ENCODE results near the gene COL4A2.

Gene COL4A2

DNA sequence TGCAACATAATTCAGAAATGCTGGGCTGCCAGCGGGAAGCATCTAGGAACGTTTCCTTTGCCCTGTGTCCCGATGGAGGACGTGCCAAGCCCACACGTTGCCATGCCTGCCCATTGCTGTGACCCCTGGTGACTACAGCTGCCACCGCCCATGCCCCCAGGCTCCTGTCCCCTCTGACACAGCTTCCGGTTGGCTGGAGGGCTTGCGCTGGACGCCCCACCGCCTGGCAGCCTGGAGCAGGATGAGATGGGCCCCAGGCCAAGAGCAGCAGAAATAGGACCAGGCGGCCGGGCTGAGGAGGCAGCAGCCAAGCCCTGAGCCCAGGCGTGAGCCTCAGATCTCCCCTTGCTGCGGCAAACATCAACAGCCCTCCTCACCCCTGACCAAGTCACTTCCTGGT is 125.9 kb downstream of the COL4A2 start:
- DNase-seq (ENCODE audit: low read depth in 4 of 4, low spot score in 1 of 4): no peak

- DNase-seq (ENCODE audit: low read depth in 4 of 4, low spot score in 1 of 4): no peak
Measured at GRCh38 chr13:110434629-110435028, 127.5 kb downstream of the COL4A2 start.

DNA sequence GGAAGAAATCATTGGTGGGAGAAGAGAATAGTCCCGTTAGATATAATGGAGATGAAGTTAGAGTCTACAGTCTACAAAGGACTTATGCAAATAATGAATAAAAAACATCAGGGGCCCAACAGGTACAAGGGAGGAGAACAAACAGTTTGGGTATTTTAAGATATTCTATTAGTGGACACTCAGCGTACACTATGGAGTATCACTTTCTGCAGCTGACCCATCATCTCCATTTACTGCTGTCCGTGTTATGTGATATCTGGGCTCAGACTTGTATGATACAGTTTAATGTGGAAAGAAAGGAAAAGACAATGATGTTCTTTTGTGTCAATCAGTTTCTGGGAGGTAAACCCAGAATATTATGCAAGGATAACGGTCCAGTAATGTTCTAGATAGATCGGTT is 128.2 kb downstream of the COL4A2 start:
- DNase-seq (ENCODE audit: low read depth in 4 of 4, low spot score in 1 of 4): no peak

DNA sequence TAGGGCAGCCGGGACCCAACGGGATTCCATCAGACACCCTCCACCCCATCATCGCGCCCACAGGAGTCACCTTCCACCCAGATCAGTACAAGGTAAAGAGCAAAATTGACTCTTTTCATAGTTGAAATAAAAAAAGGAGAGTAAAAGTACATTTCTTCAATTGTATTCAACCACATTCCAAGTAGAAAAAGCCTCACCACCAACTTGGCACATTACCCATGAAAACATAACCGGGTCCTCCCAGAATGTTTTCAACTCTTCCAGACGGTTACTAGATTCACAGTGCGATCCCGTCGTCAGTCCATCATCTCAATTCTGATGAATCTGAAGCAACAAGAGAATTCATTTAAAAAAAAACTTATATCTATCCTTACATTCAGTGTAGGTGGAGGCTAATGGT is 129.2 kb downstream of the COL4A2 start:
- DNase-seq (ENCODE audit: low read depth in 4 of 4, low spot score in 1 of 4): no peak

DNA sequence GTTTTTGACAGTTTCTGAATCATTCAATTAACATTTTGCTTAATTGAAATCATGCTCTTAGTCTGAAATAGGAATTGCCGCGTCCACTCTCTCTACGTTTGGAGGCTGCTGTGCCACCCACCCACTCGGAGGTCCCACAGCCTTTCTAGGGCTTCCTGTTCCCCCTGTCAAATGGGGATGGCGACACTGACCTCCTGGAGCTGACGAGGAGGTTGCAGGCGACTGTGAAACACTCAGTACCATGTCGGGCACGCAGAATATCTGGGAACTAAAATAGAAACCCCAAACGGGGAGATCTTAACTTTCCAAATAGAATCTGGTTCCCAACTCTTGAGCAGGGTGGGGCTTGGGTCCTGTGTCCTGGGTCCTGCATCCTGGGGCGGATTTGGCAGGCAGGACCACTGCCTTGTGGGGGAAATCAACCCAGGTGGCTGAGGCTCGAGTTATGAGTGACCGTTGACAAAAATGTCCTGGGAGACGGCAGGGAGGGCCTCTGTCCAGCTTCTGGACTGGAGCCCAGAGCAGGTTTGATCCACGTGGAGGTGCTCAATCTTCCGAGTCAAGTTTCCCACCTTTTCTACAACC is 129.8 kb downstream of the COL4A2 start:
- no peak for DNase-seq (ENCODE audit: low read depth in 4 of 4, low spot score in 1 of 4)

DNA sequence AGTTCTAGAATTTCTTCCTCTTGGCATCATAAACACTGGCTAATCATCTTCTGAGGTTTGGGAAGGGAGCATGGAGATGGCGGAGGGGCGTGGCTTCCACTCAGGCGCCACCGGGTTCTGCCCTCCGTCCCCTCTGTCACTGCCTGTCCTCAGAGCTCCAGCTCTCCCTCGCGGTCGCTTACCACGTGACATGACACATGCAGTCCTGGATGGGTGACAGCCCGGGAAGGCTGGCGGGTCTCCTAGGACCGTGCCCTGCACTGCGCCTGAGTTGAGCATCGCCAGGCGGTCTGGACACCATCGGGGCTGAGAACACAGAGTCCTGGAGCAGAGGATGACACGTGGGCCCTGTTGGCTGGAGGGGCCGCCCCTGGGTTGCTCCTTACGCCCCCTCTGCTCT is 131.1 kb downstream of the COL4A2 start:
- no peak for DNase-seq (ENCODE audit: low read depth in 4 of 4, low spot score in 1 of 4)

- no peak for DNase-seq (ENCODE audit: low read depth in 4 of 4, low spot score in 1 of 4)
Measured at GRCh38 chr13:110438776-110439175, 131.7 kb downstream of the COL4A2 start.

- no peak for DNase-seq (ENCODE audit: low read depth in 4 of 4, low spot score in 1 of 4)
Measured at GRCh38 chr13:110440946-110441731, 134.1 kb downstream of the COL4A2 start.

GRCh38 chr13:110442930-110443621 is 136.0 kb downstream of the COL4A2 start:
- DNase-seq (ENCODE audit: low read depth in 4 of 4, low spot score in 1 of 4): no peak

DNA sequence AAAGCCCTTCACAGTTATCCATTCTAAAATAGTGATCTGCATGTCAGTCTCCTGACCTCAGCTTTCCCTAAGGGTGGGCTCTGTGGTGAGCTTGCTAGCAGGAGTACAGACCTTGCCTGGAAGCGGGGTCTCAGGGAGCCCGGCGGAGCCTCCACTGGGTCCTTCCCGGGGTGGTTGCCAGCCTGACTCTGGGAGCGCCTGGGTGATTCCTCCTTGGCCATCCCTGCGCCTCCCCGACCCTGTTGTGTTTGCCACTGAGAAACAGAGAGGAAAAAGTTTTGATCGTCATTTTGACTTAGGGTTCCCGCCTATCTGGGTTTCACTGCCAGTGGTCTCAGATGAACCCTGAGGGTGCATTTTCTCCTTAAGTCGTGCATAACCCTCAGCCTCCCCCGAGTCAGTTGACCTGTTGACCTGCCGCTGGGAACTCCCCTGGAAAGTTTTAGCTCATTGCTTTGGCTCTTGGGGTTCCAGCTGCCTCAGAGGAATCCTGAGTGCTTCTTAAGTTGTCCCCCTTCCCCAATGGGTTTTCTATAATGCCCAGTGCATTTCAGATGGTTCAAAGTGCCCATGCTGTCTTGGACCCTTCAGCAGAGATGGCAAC is 136.6 kb downstream of the COL4A2 start:
- no peak for DNase-seq (ENCODE audit: low read depth in 4 of 4, low spot score in 1 of 4)

- no peak for DNase-seq (ENCODE audit: low read depth in 4 of 4, low spot score in 1 of 4)
Measured at GRCh38 chr13:110444226-110444653, 137.2 kb downstream of the COL4A2 start.

- DNase-seq (ENCODE audit: low read depth in 4 of 4, low spot score in 1 of 4): no peak
Measured at GRCh38 chr13:110445183-110445582, 138.1 kb downstream of the COL4A2 start.

DNA sequence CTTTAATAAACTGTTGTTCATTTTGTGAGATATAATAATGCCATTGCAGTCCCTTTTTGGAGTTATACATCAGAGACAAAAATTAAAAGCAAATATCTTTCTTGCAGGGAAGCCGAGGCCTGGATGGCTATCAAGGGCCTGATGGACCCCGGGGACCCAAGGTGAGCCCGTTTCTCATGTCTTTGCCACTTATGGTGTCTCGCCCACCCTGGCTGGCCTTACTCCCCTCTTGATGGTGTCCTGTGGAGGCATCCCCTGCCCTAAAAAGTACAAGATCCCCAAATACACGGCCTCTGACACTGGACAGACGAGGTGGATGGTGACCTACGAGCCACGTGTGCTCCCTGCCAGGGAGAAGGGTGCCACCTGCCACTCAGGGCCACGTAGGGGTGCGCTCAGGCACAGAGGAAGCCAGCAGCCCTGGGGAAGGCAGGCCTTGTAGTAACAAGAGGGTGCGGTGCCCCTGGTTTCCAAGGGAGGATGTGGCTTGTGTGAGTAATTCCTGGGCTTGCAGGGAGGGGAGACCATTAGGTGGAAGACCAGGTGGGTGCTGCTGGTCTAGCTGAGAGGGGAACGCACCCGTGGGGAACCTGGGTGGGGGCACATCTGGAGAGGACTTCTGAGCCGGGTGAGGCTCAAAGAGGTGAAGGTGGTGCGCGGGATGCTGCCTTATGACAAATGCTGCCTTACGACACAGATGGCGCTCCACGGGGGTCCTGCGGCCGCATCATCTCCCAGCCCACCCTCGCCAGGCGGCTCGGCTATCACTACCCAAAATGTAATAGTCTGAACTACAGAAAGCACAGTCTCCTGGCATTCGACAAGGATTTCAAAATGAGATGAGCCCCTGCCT is 138.9 kb downstream of the COL4A2 start:
- no peak for DNase-seq (ENCODE audit: low read depth in 4 of 4, low spot score in 1 of 4)

GRCh38 chr13:110446575-110446890 is 139.4 kb downstream of the COL4A2 start:
- no peak for DNase-seq (ENCODE audit: low read depth in 4 of 4, low spot score in 1 of 4)

GRCh38 chr13:110447058-110447511 is 140.0 kb downstream of the COL4A2 start:
- no peak for DNase-seq (ENCODE audit: low read depth in 4 of 4, low spot score in 1 of 4)

GRCh38 chr13:110447801-110448200 is 140.7 kb downstream of the COL4A2 start:
- DNase-seq (ENCODE audit: low read depth in 4 of 4, low spot score in 1 of 4): no peak

DNA sequence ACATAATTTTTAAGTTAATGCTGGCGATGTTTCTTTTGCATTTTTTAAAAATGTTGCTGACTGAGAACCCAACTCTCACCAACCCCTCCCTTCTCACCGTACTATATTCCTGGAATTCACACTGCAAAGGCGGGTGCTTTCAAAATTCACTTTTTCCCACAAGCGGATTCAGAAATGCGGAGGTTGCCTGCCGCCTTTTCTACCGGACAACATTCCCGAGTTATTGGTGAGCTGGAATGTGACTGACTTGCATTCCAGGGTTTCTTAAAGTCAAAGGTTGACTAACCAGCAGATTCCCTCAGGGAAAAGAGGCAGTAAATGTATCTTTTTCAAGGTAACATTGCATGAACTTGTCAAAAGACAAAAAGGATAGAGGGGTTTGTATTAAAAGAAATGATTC is 141.1 kb downstream of the COL4A2 start:
- no peak for DNase-seq (ENCODE audit: low read depth in 4 of 4, low spot score in 1 of 4)

GRCh38 chr13:110448677-110449076 is 141.6 kb downstream of the COL4A2 start:
- no peak for DNase-seq (ENCODE audit: low read depth in 4 of 4, low spot score in 1 of 4)

DNA sequence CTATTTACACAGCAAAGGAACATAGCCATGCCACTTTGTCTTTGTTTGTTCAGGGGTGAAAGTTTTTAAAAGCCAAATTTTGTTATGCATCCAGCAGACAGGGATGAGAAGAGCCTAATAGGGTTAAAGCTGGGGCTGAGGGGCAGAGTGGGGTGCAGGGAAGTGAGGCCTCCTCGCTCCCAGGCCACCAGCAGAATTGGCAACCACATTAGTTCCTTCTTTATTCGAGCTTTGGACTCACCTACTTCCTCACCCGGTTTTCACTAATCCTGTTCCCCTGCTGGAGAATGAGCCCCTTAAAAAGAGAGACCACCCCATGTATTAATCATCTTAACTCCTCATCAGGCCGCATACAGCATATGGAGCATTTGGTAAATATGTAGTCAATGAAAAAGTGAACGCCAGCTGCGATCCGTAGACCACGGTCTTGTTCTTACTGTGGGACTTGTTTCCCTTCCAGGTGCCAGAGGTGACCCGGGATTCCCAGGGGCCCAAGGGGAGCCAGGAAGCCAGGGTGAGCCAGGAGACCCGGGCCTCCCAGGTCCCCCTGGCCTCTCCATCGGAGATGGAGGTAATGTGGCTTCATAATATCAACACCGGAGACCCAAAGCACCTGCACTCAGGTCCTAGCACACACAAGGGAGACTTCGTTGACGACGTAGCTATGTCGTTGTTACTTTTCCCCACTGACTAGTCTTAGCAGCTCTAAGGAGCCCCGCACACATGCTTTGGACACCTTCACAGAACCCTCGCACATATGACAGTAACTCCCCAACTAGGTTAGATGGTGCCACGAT is 142.3 kb downstream of the COL4A2 start:
- no peak for DNase-seq (ENCODE audit: low read depth in 4 of 4, low spot score in 1 of 4)

Data from stimulated activated CD4-positive, alpha-beta T cell treated with anti-CD3 and anti-CD28 coated beads, Interleukin-1b, Interleukin-23, amount 100 ng/mL, for 24 hours (primary cell).